HEK293 (cell line): Measurements from ENCODE around the gene COX7A2L.

Source experiments
- CTCF ChIA-PET: fragments of 350-600 bp; formaldehyde crosslinking; extraction: SDS; loops from one replicate; lab custom pipeline; 2021; ENCODE audit warnings: antibody characterized with exemption; lab: Yijun Ruan, JAX
- POLR2A ChIA-PET: fragments of 300-600 bp; formaldehyde crosslinking; extraction: SDS; loops from one replicate; lab custom pipeline; 2020; ENCODE audit warnings: antibody characterized with exemption, inconsistent platforms; lab: Yijun Ruan, JAX
- H3K27ac ChIP-seq: fragments of 200-500 bp; sonication (Bioruptor generic); 2 replicates; pipeline ENCODE4 v1.5.1; 2014; ENCODE audit warnings: low read depth, low read length, control low read depth, inconsistent platforms; ENCODE audit errors: extremely low read depth
- H3K36me3 ChIP-seq, 2 experiments: fragments of 200-500 bp in 1 of 2; sonication (Bioruptor generic) in 1 of 2; 1 replicate in 1 of 2; 2 replicates in 1 of 2; pipeline ENCODE4 v1.5.1; 2014 to 2017; ENCODE audit warnings: inconsistent platforms in 2 of 2, low read length in 2 of 2; ENCODE audit not compliant: control insufficient read depth in 2 of 2, insufficient read depth in 1 of 2
- H3K4me1 ChIP-seq: fragments of 200-500 bp; sonication (Bioruptor generic); 2 replicates; pipeline ENCODE4 v1.5.1; 2014; ENCODE audit warnings: mild to moderate bottlenecking, low read length, inconsistent platforms; ENCODE audit not compliant: control insufficient read depth, insufficient read depth
- H3K4me3 ChIP-seq: 2 replicates; pipeline ENCODE4 v1.5.1; 2011; ENCODE audit warnings: low read depth, mild to moderate bottlenecking, control low read depth, low read length, moderate library complexity
- H3K9me3 ChIP-seq: fragments of 200-500 bp; sonication (Bioruptor generic); 2 replicates; pipeline ENCODE4 v1.5.1; 2014; ENCODE audit warnings: low read depth, low read length, inconsistent platforms; ENCODE audit not compliant: control insufficient read depth, insufficient read depth
- BCL11A ChIP-seq: fragments of 450-650 bp; formaldehyde crosslinking; IDR thresholded peaks from 2 replicates; pipeline ENCODE4 v1.5.1; 2016; ENCODE audit warnings: low read depth, missing biosample characterization, missing genetic modification characterization
- GLI4 ChIP-seq: fragments of 450-650 bp; formaldehyde crosslinking; IDR thresholded peaks from 2 replicates; pipeline ENCODE4 v1.5.1; 2016; ENCODE audit warnings: missing biosample characterization, missing genetic modification characterization
- REPIN1 ChIP-seq: fragments of 450-650 bp; formaldehyde crosslinking; IDR thresholded peaks from 2 replicates; pipeline ENCODE4 v1.5.1; 2017; ENCODE audit warnings: missing biosample characterization, missing genetic modification characterization, low read depth
- SALL2 ChIP-seq: fragments of 450-650 bp; formaldehyde crosslinking; IDR thresholded peaks from 2 replicates; pipeline ENCODE4 v1.5.0; 2017; ENCODE audit warnings: missing biosample characterization, mild to moderate bottlenecking, missing genetic modification characterization, borderline replicate concordance
- SP2 ChIP-seq: fragments of 450-650 bp; formaldehyde crosslinking; IDR thresholded peaks from 2 replicates; pipeline ENCODE4 v1.5.1; 2016; ENCODE audit warnings: missing biosample characterization, missing genetic modification characterization
- SP7 ChIP-seq: fragments of 450-650 bp; formaldehyde crosslinking; IDR thresholded peaks from 2 replicates; pipeline ENCODE4 v1.5.1; 2016; ENCODE audit warnings: missing biosample characterization, missing genetic modification characterization
- YY2 ChIP-seq: fragments of 450-650 bp; formaldehyde crosslinking; IDR thresholded peaks from 2 replicates; pipeline ENCODE4 v1.5.1; 2016; ENCODE audit warnings: missing biosample characterization, missing genetic modification characterization
- ZFP3 ChIP-seq: fragments of 450-650 bp; formaldehyde crosslinking; IDR thresholded peaks from 2 replicates; pipeline ENCODE4 v1.5.1; 2016; ENCODE audit warnings: low read depth, missing biosample characterization, missing genetic modification characterization
- ZNF138 ChIP-seq: fragments of 450-650 bp; formaldehyde crosslinking; IDR thresholded peaks from 2 replicates; pipeline ENCODE4 v1.5.1; 2016; ENCODE audit warnings: missing biosample characterization, missing genetic modification characterization, borderline replicate concordance
- ZNF146 ChIP-seq: fragments of 450-650 bp; formaldehyde crosslinking; IDR thresholded peaks from 2 replicates; pipeline ENCODE4 v1.5.1; 2016; ENCODE audit warnings: missing biosample characterization, missing genetic modification characterization
- ZNF155 ChIP-seq: fragments of 450-650 bp; formaldehyde crosslinking; IDR thresholded peaks from 2 replicates; pipeline ENCODE4 v1.5.1; 2016; ENCODE audit warnings: missing biosample characterization, missing genetic modification characterization
- ZNF184 ChIP-seq: fragments of 450-650 bp; IDR thresholded peaks from 2 replicates; pipeline ENCODE4 v1.5.1; 2018; ENCODE audit warnings: missing biosample characterization, mild to moderate bottlenecking, missing genetic modification characterization
- ZNF248 ChIP-seq: fragments of 450-650 bp; formaldehyde crosslinking; IDR thresholded peaks from 2 replicates; pipeline ENCODE4 v1.5.1; 2017; ENCODE audit warnings: missing biosample characterization, missing genetic modification characterization
- ZNF311 ChIP-seq: fragments of 450-650 bp; formaldehyde crosslinking; IDR thresholded peaks from 2 replicates; pipeline ENCODE4 v1.5.1; 2017; ENCODE audit warnings: missing biosample characterization, missing genetic modification characterization, borderline replicate concordance
- ZNF473 ChIP-seq: fragments of 450-650 bp; formaldehyde crosslinking; IDR thresholded peaks from 2 replicates; pipeline ENCODE4 v1.5.1; 2017; ENCODE audit warnings: missing biosample characterization, missing genetic modification characterization
- ZNF529 ChIP-seq: fragments of 450-650 bp; formaldehyde crosslinking; IDR thresholded peaks from 2 replicates; pipeline ENCODE4 v1.5.1; 2017; ENCODE audit warnings: missing genetic modification characterization, missing biosample characterization; ENCODE audit not compliant: insufficient replicate concordance
- ZNF544 ChIP-seq: fragments of 450-650 bp; formaldehyde crosslinking; IDR thresholded peaks from 2 replicates; pipeline ENCODE4 v1.5.0; 2017; ENCODE audit warnings: missing biosample characterization, missing genetic modification characterization
- ZNF658 ChIP-seq: fragments of 450-650 bp; formaldehyde crosslinking; IDR thresholded peaks from 2 replicates; pipeline ENCODE4; 2016; ENCODE audit warnings: missing biosample characterization, missing genetic modification characterization
- TF ChIP-seq, protein P1 (sequence below): fragments of 450-650 bp; formaldehyde crosslinking; IDR thresholded peaks from 2 replicates; pipeline ENCODE4 v1.5.1; 2017; ENCODE audit warnings: missing biosample characterization, missing genetic modification characterization
- TF ChIP-seq, protein P2 (sequence below): fragments of 450-650 bp; formaldehyde crosslinking; IDR thresholded peaks from 2 replicates; pipeline ENCODE4 v1.5.0; 2017; ENCODE audit warnings: missing biosample characterization, missing genetic modification characterization, borderline replicate concordance
- TF ChIP-seq, protein P3 (sequence below): fragments of 450-650 bp; formaldehyde crosslinking; IDR thresholded peaks from 2 replicates; pipeline ENCODE4 v1.5.1; 2017; ENCODE audit warnings: missing biosample characterization, mild to moderate bottlenecking, missing genetic modification characterization, moderate library complexity
- TF ChIP-seq, protein P4 (sequence below): fragments of 450-650 bp; formaldehyde crosslinking; IDR thresholded peaks from 2 replicates; pipeline ENCODE4 v1.5.1; 2016; ENCODE audit warnings: missing biosample characterization, missing genetic modification characterization, borderline replicate concordance

The COX7A2L gene

DNA sequence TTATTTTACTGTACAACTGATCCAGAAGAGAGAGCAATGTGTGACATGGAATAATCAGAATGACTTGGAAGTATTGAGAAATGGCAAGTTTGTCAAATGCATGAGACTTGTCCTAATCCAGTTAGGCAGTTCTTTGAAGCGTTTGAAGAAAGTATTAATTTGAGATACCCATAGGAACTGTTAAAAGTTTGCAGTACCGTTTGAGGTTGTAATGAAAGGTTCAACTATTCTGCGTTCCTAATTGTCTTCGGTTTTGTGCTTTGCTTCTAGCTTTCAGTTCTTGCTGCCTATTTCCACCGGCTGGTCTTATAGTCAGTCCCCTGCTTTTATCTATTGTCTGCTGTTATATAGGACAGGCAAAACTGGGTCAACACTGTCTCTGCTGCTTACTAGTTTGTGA lies 41.8 kb downstream of the COX7A2L start:
- ChIA-PET POLR2A (no interaction called here), CTCF (interaction anchor here (0.9 kb wide), 1 partner anchor 9 kb away, joined by 8 read pairs; no protein-coding TSS in a partner anchor)
- no peak overlapping the region for H3K4me3 ChIP-seq
- no peaks in the 10 kb centered on the region for H3K4me1 ChIP-seq
- no peak overlapping the region for H3K27ac ChIP-seq
- H3K36me3 ChIP-seq, result peaks cover 0 to 42% of the 10 kb centered on the region in 2 experiments
- TF ChIP-seq ZNF184 (tag by site-specific recombination), result no peak
- TF ChIP-seq ZNF146 (tag by site-specific recombination), result no peak
- no peak for TF ChIP-seq REPIN1 (tag by site-specific recombination)
- TF ChIP-seq BCL11A (tag by site-specific recombination), result no peak
- no peak for TF ChIP-seq ZFP3 (tag by site-specific recombination)
- no peak for TF ChIP-seq ZNF473 (tag by site-specific recombination)
- no peak for TF ChIP-seq ZNF658 (tag by site-specific recombination)
- TF ChIP-seq ZNF544 (tag by site-specific recombination), result no peak
- no peaks in the 10 kb centered on the region for H3K9me3 ChIP-seq

DNA sequence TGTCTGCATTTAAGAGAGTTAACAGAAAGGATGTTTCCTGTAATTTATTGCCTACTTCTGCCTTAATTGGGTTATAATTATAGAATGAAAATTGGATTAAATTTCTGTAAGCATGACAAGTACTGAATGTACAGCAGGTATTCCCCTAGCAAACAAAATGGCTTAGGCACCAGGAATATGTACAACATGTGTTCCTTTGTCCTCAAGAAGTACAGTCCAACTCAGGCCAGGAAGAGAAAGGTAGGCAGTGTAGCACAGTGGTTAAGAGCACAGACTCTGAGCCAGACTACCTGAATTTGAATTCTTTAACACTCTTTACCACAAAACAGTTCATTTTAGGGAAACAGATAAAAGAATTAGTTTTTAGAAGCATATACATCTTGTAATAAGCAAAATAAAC lies 43.1 kb downstream of the COX7A2L start:
- H3K4me1 ChIP-seq, result no peaks in the 10 kb centered on the region

More for the DNA sequence above, 43.1 kb downstream of the COX7A2L start:
- no peak overlapping the region for H3K4me3 ChIP-seq
- POLR2A ChIA-PET, result no interaction called here
- TF ChIP-seq GLI4 (tag by site-specific recombination) (no peak), ZNF248 (tag by site-specific recombination) (no peak), ZNF155 (tag by site-specific recombination) (no peak), ZNF529 (tag by site-specific recombination) (no peak), SP7 (no peak), YY2 (tag by site-specific recombination) (no peak), SP2 (no peak), ZNF138 (tag by site-specific recombination) (no peak), SALL2 (no peak), ZNF311 (tag by site-specific recombination) (no peak)
- TF ChIP-seq, protein P1, sequence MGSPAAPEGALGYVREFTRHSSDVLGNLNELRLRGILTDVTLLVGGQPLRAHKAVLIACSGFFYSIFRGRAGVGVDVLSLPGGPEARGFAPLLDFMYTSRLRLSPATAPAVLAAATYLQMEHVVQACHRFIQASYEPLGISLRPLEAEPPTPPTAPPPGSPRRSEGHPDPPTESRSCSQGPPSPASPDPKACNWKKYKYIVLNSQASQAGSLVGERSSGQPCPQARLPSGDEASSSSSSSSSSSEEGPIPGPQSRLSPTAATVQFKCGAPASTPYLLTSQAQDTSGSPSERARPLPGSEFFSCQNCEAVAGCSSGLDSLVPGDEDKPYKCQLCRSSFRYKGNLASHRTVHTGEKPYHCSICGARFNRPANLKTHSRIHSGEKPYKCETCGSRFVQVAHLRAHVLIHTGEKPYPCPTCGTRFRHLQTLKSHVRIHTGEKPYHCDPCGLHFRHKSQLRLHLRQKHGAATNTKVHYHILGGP (tag by site-specific recombination), result no peak
- TF ChIP-seq, protein P2, sequence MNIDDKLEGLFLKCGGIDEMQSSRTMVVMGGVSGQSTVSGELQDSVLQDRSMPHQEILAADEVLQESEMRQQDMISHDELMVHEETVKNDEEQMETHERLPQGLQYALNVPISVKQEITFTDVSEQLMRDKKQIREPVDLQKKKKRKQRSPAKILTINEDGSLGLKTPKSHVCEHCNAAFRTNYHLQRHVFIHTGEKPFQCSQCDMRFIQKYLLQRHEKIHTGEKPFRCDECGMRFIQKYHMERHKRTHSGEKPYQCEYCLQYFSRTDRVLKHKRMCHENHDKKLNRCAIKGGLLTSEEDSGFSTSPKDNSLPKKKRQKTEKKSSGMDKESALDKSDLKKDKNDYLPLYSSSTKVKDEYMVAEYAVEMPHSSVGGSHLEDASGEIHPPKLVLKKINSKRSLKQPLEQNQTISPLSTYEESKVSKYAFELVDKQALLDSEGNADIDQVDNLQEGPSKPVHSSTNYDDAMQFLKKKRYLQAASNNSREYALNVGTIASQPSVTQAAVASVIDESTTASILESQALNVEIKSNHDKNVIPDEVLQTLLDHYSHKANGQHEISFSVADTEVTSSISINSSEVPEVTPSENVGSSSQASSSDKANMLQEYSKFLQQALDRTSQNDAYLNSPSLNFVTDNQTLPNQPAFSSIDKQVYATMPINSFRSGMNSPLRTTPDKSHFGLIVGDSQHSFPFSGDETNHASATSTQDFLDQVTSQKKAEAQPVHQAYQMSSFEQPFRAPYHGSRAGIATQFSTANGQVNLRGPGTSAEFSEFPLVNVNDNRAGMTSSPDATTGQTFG (tag by site-specific recombination), result no peak
- TF ChIP-seq, protein P3, sequence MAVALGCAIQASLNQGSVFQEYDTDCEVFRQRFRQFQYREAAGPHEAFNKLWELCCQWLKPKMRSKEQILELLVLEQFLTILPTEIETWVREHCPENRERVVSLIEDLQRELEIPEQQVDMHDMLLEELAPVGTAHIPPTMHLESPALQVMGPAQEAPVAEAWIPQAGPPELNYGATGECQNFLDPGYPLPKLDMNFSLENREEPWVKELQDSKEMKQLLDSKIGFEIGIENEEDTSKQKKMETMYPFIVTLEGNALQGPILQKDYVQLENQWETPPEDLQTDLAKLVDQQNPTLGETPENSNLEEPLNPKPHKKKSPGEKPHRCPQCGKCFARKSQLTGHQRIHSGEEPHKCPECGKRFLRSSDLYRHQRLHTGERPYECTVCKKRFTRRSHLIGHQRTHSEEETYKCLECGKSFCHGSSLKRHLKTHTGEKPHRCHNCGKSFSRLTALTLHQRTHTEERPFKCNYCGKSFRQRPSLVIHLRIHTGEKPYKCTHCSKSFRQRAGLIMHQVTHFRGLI, result no peak
- TF ChIP-seq, protein P4, sequence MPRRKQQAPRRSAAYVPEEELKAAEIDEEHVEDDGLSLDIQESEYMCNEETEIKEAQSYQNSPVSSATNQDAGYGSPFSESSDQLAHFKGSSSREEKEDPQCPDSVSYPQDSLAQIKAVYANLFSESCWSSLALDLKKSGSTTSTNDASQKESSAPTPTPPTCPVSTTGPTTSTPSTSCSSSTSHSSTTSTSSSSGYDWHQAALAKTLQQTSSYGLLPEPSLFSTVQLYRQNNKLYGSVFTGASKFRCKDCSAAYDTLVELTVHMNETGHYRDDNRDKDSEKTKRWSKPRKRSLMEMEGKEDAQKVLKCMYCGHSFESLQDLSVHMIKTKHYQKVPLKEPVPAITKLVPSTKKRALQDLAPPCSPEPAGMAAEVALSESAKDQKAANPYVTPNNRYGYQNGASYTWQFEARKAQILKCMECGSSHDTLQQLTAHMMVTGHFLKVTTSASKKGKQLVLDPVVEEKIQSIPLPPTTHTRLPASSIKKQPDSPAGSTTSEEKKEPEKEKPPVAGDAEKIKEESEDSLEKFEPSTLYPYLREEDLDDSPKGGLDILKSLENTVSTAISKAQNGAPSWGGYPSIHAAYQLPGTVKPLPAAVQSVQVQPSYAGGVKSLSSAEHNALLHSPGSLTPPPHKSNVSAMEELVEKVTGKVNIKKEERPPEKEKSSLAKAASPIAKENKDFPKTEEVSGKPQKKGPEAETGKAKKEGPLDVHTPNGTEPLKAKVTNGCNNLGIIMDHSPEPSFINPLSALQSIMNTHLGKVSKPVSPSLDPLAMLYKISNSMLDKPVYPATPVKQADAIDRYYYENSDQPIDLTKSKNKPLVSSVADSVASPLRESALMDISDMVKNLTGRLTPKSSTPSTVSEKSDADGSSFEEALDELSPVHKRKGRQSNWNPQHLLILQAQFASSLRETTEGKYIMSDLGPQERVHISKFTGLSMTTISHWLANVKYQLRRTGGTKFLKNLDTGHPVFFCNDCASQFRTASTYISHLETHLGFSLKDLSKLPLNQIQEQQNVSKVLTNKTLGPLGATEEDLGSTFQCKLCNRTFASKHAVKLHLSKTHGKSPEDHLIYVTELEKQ (tag by site-specific recombination), result no peak
- CTCF ChIA-PET, result no interaction called here
- no peaks in the 10 kb centered on the region for H3K9me3 ChIP-seq
- H3K36me3 ChIP-seq, result peaks cover 0 to 42% of the 10 kb centered on the region in 2 experiments
- no peak overlapping the region for H3K27ac ChIP-seq
